ENCODE data around the gene COL9A3.

GRCh38 chr20:62788607-62789006, 28.2 kb upstream of the COL9A3 start:
- TF ChIP-seq CREB1 (IDR thresholded peaks at IDR 0.05; ENCODE audit: low read depth) (no peak), YY1 (IDR thresholded peaks at IDR 0.05; ENCODE audit: low read depth) (no peak), EGR1 (IDR thresholded peaks at IDR 0.05) (no peak)
